ENCODE data around the gene ARRDC3.
"Not testable (repeated sequence)": the region's sequence is repeated elsewhere in the genome, so short reads cannot be mapped to it uniquely, and the experiment has no call there.

- TF ChIP-seq CTCF (IDR thresholded peaks at IDR 0.05; ENCODE audit: extremely low read depth in 1 of 2, insufficient read depth in 1 of 2, low read depth in 1 of 2, low read length in 2 of 2); JUN (IDR thresholded peaks at IDR 0.05; ENCODE audit: borderline replicate concordance, insufficient read depth, insufficient read length, low read depth); MAX (IDR thresholded peaks at IDR 0.05; ENCODE audit: insufficient read depth, insufficient read length): not testable (repeated sequence)
Measured at GRCh38 chr5:91385596-91385995, 2.5 kb upstream of the ARRDC3 start.
